ENCODE data around the gene HSD17B3. TPM values are rescaled to one million over a fixed set of nuclear protein-coding genes. Genes with fewer than 3 reads are reported as not detected.
"Not testable (repeated sequence)": the region's sequence is repeated elsewhere in the genome, so short reads cannot be mapped to it uniquely, and the experiment has no call there.

The HSD17B3 gene
- total and polyA plus RNA-seq, 2 donors (not counting 3 experiments of a cell fraction or from before 2014, with no cell fraction given) = 0.46 TPM; not detected in 1

- H3K9ac ChIP-seq (replicated peaks; ENCODE audit: extremely low read depth, insufficient read depth, low read length); H3K9me3 ChIP-seq (replicated peaks; ENCODE audit: control insufficient read depth, insufficient read depth, low read length); H3K36me3 ChIP-seq (ENCODE audit: control insufficient read depth in 2 of 2, extremely low read depth in 1 of 2, insufficient read depth in 2 of 2, low read length in 2 of 2); H3K27ac ChIP-seq (ENCODE audit: insufficient read depth, low read depth, low read length); H2AFZ ChIP-seq (ENCODE audit: low read depth, low read length); H3K4me1 ChIP-seq (ENCODE audit: control insufficient read depth, extremely low read depth, insufficient read depth, low read length); H3K27me3 ChIP-seq (ENCODE audit: control insufficient read depth in 2 of 2, insufficient read depth in 2 of 2, low read length in 2 of 2); FAIRE-seq; H3K79me2 ChIP-seq (ENCODE audit: control insufficient read depth, insufficient read depth, low read length); H4K20me1 ChIP-seq (replicated peaks; ENCODE audit: control insufficient read depth, extremely low read depth, insufficient read depth, low read length); POLR2A ChIA-PET; BruUV-seq (replicated peaks); CTCF ChIA-PET; H3K4me2 ChIP-seq (ENCODE audit: insufficient read depth, low read length); DNase-seq (ENCODE audit: low read depth, low spot score); intact Hi-C loops (cut with micrococcal nuclease); H3K9me1 ChIP-seq (replicated peaks; ENCODE audit: control insufficient read depth, extremely low read depth, insufficient read depth, low read length); H3K4me3 ChIP-seq (replicated peaks in 1 of 3; ENCODE audit: insufficient read depth in 1 of 3, low read depth in 1 of 3, low read length in 3 of 3); dilution Hi-C loops (cut with MboI; ENCODE audit: extremely low pct_ligation_motif_present, low sequenced_read_pairs): not testable (repeated sequence)
These were observed 20.8 kb upstream of the HSD17B3 start for GRCh38 chr9:96322736-96323135.

- DNase-seq (ENCODE audit: low read depth, low spot score); H3K4me2 ChIP-seq (ENCODE audit: insufficient read depth, low read length); CTCF ChIA-PET; H3K27ac ChIP-seq (ENCODE audit: insufficient read depth, low read depth, low read length); H3K36me3 ChIP-seq (ENCODE audit: control insufficient read depth in 2 of 2, extremely low read depth in 1 of 2, insufficient read depth in 2 of 2, low read length in 2 of 2); FAIRE-seq; H3K9me3 ChIP-seq (replicated peaks; ENCODE audit: control insufficient read depth, insufficient read depth, low read length); H4K20me1 ChIP-seq (replicated peaks; ENCODE audit: control insufficient read depth, extremely low read depth, insufficient read depth, low read length); intact Hi-C loops (cut with micrococcal nuclease); H3K79me2 ChIP-seq (ENCODE audit: control insufficient read depth, insufficient read depth, low read length); H3K9me1 ChIP-seq (replicated peaks; ENCODE audit: control insufficient read depth, extremely low read depth, insufficient read depth, low read length); dilution Hi-C loops (cut with MboI; ENCODE audit: extremely low pct_ligation_motif_present, low sequenced_read_pairs); H2AFZ ChIP-seq (ENCODE audit: low read depth, low read length); H3K4me3 ChIP-seq (replicated peaks in 1 of 3; ENCODE audit: insufficient read depth in 1 of 3, low read depth in 1 of 3, low read length in 3 of 3); BruUV-seq (replicated peaks); H3K27me3 ChIP-seq (ENCODE audit: control insufficient read depth in 2 of 2, insufficient read depth in 2 of 2, low read length in 2 of 2); H3K4me1 ChIP-seq (ENCODE audit: control insufficient read depth, extremely low read depth, insufficient read depth, low read length); POLR2A ChIA-PET; H3K9ac ChIP-seq (replicated peaks; ENCODE audit: extremely low read depth, insufficient read depth, low read length): not testable (repeated sequence)
These were observed 20.2 kb upstream of the HSD17B3 start for GRCh38 chr9:96322210-96322609.

GRCh38 chr9:96321515-96321914 lies 19.5 kb upstream of the HSD17B3 start:
- no peaks in the 10 kb centered on the region for H4K20me1 ChIP-seq (replicated peaks; ENCODE audit: control insufficient read depth, extremely low read depth, insufficient read depth, low read length)
- H3K9me1 ChIP-seq (replicated peaks; ENCODE audit: control insufficient read depth, extremely low read depth, insufficient read depth, low read length) = no peaks in the 10 kb centered on the region
- H3K4me2 ChIP-seq (ENCODE audit: insufficient read depth, low read length) = no peak overlapping the region
- no peak overlapping the region for H3K9ac ChIP-seq (replicated peaks; ENCODE audit: extremely low read depth, insufficient read depth, low read length)
- no peak for FAIRE-seq
- ChIA-PET CTCF (no interaction called here), POLR2A (no interaction called here)
- TF ChIP-seq CTCF (IDR thresholded peaks at IDR 0.05; ENCODE audit: extremely low read depth in 1 of 2, insufficient read depth in 1 of 2, low read depth in 1 of 2, low read length in 2 of 2) = no peak
- H3K4me1 ChIP-seq (ENCODE audit: control insufficient read depth, extremely low read depth, insufficient read depth, low read length) = no peaks in the 10 kb centered on the region
- H2AFZ ChIP-seq (ENCODE audit: low read depth, low read length) = no peak overlapping the region
- no peaks in the 10 kb centered on the region for H3K9me3 ChIP-seq (replicated peaks; ENCODE audit: control insufficient read depth, insufficient read depth, low read length)
- no peak overlapping the region for H3K27ac ChIP-seq (ENCODE audit: insufficient read depth, low read depth, low read length)
- dilution Hi-C loops (cut with MboI; ENCODE audit: extremely low pct_ligation_motif_present, low sequenced_read_pairs) (no loop called here), intact Hi-C loops (cut with micrococcal nuclease) (no loop called here)
- BruUV-seq (replicated peaks) = no TSS peak
- H3K4me3 ChIP-seq (replicated peaks in 1 of 3; ENCODE audit: insufficient read depth in 1 of 3, low read depth in 1 of 3, low read length in 3 of 3) = no peak overlapping the region
- H3K36me3 ChIP-seq (ENCODE audit: control insufficient read depth in 2 of 2, extremely low read depth in 1 of 2, insufficient read depth in 2 of 2, low read length in 2 of 2) = no peaks in the 10 kb centered on the region
- H3K79me2 ChIP-seq (ENCODE audit: control insufficient read depth, insufficient read depth, low read length) = no peaks in the 10 kb centered on the region
- DNase-seq (ENCODE audit: low read depth, low spot score) = no peak
- H3K27me3 ChIP-seq (ENCODE audit: control insufficient read depth in 2 of 2, insufficient read depth in 2 of 2, low read length in 2 of 2) = no peaks in the 10 kb centered on the region

All from endothelial cell of umbilical vein (primary cell).